HFFc6 (cell line): Measurements from ENCODE around the gene MYBPC3. TPM values are rescaled to one million over a fixed set of nuclear protein-coding genes. Genes with fewer than 3 reads are reported as not detected.

Experiments
- DNase-seq: peaks from one replicate; pipeline ENCODE4 v3.0.0-alpha.2; 2018
- H3K27ac Mint-ChIP-seq: 2 replicates; pipeline ENCODE4 v1.8.0; 2020; ENCODE audit warnings: mild to moderate bottlenecking, mixed read lengths
- H3K27me3 Mint-ChIP-seq: 2 replicates; pipeline ENCODE4 v1.8.0; 2021; ENCODE audit warnings: mild to moderate bottlenecking, moderate library complexity, mixed read lengths; ENCODE audit not compliant: insufficient read depth
- H3K36me3 Mint-ChIP-seq: 2 replicates; pipeline ENCODE4 v1.8.0; 2021; ENCODE audit warnings: low read depth, mixed read lengths
- H3K4me1 Mint-ChIP-seq: 2 replicates; pipeline ENCODE4 v1.8.0; 2020; ENCODE audit warnings: low read depth, mixed read lengths
- H3K4me3 Mint-ChIP-seq: 2 replicates; pipeline ENCODE4 v1.8.0; 2020; ENCODE audit warnings: mild to moderate bottlenecking, moderate library complexity, mixed read lengths
- H3K9me3 Mint-ChIP-seq: 2 replicates; pipeline ENCODE4 v1.8.0; 2020; ENCODE audit warnings: mild to moderate bottlenecking, mixed read lengths
- CTCF ChIP-seq: fragments of 200-600 bp; sonication (generic); IDR thresholded peaks from 2 replicates; pipeline ENCODE4 v1.5.0; 2021; ENCODE audit warnings: antibody characterized with exemption, mild to moderate bottlenecking
- total RNA-seq, 6 experiments: library from RNA; stranded (reverse); fragmentation: NEBNext Ultra II Directional; extraction: Animal tissue kit (Norgen Biotek cat#: 25700); gene quantifications; 2 replicates in 1 of 6; 3 replicates in 5 of 6; pipeline ENCODE4 v1.2.3, GENCODE V29; 2021

MYBPC3 gene
- total RNA-seq, 6 experiments from 2014 or later, result not detected

GRCh38 chr11:47296045-47296444 is 56.5 kb downstream of the MYBPC3 start:
- peaks cover 13% of the 10 kb centered on the region; the same call in 1 of the 2 replicates for H3K9me3 Mint-ChIP-seq
- DNase-seq, result no peak
- TF ChIP-seq CTCF, result no peak
- H3K27ac Mint-ChIP-seq, result no peak overlapping the region
- H3K4me3 Mint-ChIP-seq, result no peak overlapping the region
- H3K27me3 Mint-ChIP-seq, result no peaks in the 10 kb centered on the region; the same call in 1 of the 2 replicates
- peaks cover 42% of the 10 kb centered on the region for H3K36me3 Mint-ChIP-seq
- no peaks in the 10 kb centered on the region for H3K4me1 Mint-ChIP-seq

GRCh38 chr11:47295385-47295784 is 57.1 kb downstream of the MYBPC3 start:
- Mint-ChIP-seq H3K4me1 (no peaks in the 10 kb centered on the region), H3K27ac (no peak overlapping the region), H3K4me3 (no peak overlapping the region), H3K36me3 (peaks cover 43% of the 10 kb centered on the region), H3K9me3 (peaks cover 13% of the 10 kb centered on the region; the same call in 1 of the 2 replicates), H3K27me3 (no peaks in the 10 kb centered on the region; the same call in none of the 2 replicates)
- TF ChIP-seq CTCF, result no peak
- DNase-seq, result no peak

- Mint-ChIP-seq H3K27me3 (no peaks in the 10 kb centered on the region; the same call in 1 of the 2 replicates), H3K4me3 (no peak overlapping the region), H3K27ac (no peak overlapping the region), H3K36me3 (peaks cover 23% of the 10 kb centered on the region; the same call in 1 of the 2 replicates), H3K4me1 (no peaks in the 10 kb centered on the region), H3K9me3 (no peaks in the 10 kb centered on the region)
- DNase-seq, result no peak
- TF ChIP-seq CTCF, result no peak
These were observed 62.6 kb downstream of the MYBPC3 start for GRCh38 chr11:47289856-47290255.

GRCh38 chr11:47288066-47288465 is 64.4 kb downstream of the MYBPC3 start:
- Mint-ChIP-seq H3K4me1 (no peaks in the 10 kb centered on the region), H3K9me3 (no peaks in the 10 kb centered on the region), H3K36me3 (peaks cover 29% of the 10 kb centered on the region), H3K4me3 (no peak overlapping the region), H3K27ac (no peak overlapping the region), H3K27me3 (no peaks in the 10 kb centered on the region; the same call in 1 of the 2 replicates)
- no peak for DNase-seq
- TF ChIP-seq CTCF, result no peak

- no peaks in the 10 kb centered on the region; the same call in 1 of the 2 replicates for H3K27me3 Mint-ChIP-seq
- no peak overlapping the region for H3K4me3 Mint-ChIP-seq
- no peaks in the 10 kb centered on the region for H3K4me1 Mint-ChIP-seq
- no peaks in the 10 kb centered on the region for H3K9me3 Mint-ChIP-seq
- peaks cover 37% of the 10 kb centered on the region for H3K36me3 Mint-ChIP-seq
- TF ChIP-seq CTCF, result no peak
- H3K27ac Mint-ChIP-seq, result no peak overlapping the region
- no peak for DNase-seq
These were observed 66.3 kb downstream of the MYBPC3 start for GRCh38 chr11:47285969-47286770.
